Bronchial epithelial cell (primary cell): ENCODE results near the gene PRDM15. TPM values are rescaled to one million over a fixed set of nuclear protein-coding genes. Genes with fewer than 3 reads are reported as not detected.

Experiments used
- DNase-seq: peaks from one replicate; pipeline ENCODE4 v3.0.0-alpha.2; 2010; ENCODE audit warnings: low read depth
- FAIRE-seq: peaks from 2 replicates; lab custom pipeline; 2011; peaks lifted over from hg19 to GRCh38; lab: Jason Lieb, UNC
- H3K27me3 ChIP-seq: 2 replicates; pipeline ENCODE4 v1.5.1; 2011; ENCODE audit warnings: low read length; ENCODE audit not compliant: control insufficient read depth, insufficient read depth
- H3K36me3 ChIP-seq: 2 replicates; pipeline ENCODE4 v1.5.1; 2011; ENCODE audit warnings: low read length; ENCODE audit not compliant: control insufficient read depth, insufficient read depth
- H3K4me3 ChIP-seq: 2 replicates; pipeline ENCODE4 v1.5.1; 2011; ENCODE audit warnings: mild to moderate bottlenecking, low read depth, low read length, control low read depth
- total RNA-seq: library from RNA; depleted of rRNA; stranded (reverse); fragments of >200 nt; gene quantifications from 2 replicates; pipeline ENCODE4 v1.2.1, GENCODE V29; 2014
- TF ChIP-seq, protein P1 (sequence below): IDR thresholded peaks from 2 replicates; pipeline ENCODE4 v1.5.1; 2011; ENCODE audit warnings: mild to moderate bottlenecking, moderate library complexity, low read length, control low read depth, inconsistent platforms; ENCODE audit not compliant: insufficient read depth, severe bottlenecking

Gene PRDM15
- total RNA-seq, 1 donor from 2014 or later = 6.1 TPM

- no peak for FAIRE-seq
- TF ChIP-seq, protein P1, sequence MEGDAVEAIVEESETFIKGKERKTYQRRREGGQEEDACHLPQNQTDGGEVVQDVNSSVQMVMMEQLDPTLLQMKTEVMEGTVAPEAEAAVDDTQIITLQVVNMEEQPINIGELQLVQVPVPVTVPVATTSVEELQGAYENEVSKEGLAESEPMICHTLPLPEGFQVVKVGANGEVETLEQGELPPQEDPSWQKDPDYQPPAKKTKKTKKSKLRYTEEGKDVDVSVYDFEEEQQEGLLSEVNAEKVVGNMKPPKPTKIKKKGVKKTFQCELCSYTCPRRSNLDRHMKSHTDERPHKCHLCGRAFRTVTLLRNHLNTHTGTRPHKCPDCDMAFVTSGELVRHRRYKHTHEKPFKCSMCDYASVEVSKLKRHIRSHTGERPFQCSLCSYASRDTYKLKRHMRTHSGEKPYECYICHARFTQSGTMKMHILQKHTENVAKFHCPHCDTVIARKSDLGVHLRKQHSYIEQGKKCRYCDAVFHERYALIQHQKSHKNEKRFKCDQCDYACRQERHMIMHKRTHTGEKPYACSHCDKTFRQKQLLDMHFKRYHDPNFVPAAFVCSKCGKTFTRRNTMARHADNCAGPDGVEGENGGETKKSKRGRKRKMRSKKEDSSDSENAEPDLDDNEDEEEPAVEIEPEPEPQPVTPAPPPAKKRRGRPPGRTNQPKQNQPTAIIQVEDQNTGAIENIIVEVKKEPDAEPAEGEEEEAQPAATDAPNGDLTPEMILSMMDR = no peak
- H3K36me3 ChIP-seq = peaks cover 15% of the 10 kb centered on the region
These were observed 20.5 kb downstream of the PRDM15 start for GRCh38 chr21:41858466-41859296.

DNA sequence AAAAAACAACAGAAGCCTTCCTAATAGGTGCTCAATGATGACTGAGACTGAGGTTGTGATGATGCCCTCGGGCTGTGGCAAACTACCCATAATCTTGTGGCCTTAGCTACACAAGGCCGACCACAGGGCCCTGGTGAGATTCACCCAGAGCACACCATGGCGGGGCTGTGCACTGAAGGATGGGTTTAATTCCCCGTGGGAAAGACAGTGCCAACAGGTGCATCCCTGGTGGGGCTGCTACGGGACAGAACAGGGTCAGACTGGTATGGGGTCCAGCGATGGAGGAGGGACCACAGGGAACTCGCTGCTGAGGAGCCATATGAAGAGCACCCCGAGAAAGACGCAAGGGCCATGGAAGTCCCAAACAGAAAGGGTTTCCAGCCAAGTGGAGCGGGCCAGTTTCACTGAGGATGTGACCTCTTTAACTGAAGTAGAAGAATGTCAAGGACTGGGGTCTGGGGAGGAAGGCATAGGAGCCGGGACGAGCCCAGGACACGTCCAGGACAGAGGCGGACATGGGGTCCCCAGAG is 21.3 kb downstream of the PRDM15 start:
- FAIRE-seq = no peak
- TF ChIP-seq, protein P1 = no peak
- no peak for DNase-seq

More at GRCh38 chr21:41858466-41859296, 20.5 kb downstream of the PRDM15 start:
- H3K27me3 ChIP-seq = no peaks in the 10 kb centered on the region
- DNase-seq = no peak
- H3K4me3 ChIP-seq = no peak overlapping the region

DNA sequence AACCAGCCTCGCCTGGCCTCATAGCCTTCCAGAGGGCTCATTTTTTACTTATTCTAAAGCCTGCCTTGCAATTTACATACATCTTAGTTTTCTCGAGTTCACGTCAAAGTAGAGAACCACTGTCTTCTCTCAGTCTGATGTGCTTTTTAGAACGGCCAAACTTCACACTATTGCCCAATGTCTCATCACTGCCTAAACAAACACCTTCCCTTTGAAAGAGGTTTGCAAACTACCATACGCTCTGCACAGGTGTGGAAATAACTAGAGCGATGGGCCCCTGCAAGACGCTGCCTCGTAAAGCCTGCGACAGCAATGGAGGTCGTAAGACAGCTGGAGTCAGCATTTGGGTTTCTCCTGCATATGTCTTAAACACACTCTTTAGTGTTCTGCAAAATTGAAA is 22.6 kb downstream of the PRDM15 start:
- H3K4me3 ChIP-seq = no peak overlapping the region
- DNase-seq (no peak), FAIRE-seq (no peak)
- peaks cover 20% of the 10 kb centered on the region for H3K36me3 ChIP-seq
- TF ChIP-seq, protein P1 = no peak
- H3K27me3 ChIP-seq = no peaks in the 10 kb centered on the region

More for the DNA sequence above, 21.3 kb downstream of the PRDM15 start:
- H3K27me3 ChIP-seq = no peaks in the 10 kb centered on the region
- no peak overlapping the region for H3K4me3 ChIP-seq
- peaks cover 18% of the 10 kb centered on the region for H3K36me3 ChIP-seq

DNA sequence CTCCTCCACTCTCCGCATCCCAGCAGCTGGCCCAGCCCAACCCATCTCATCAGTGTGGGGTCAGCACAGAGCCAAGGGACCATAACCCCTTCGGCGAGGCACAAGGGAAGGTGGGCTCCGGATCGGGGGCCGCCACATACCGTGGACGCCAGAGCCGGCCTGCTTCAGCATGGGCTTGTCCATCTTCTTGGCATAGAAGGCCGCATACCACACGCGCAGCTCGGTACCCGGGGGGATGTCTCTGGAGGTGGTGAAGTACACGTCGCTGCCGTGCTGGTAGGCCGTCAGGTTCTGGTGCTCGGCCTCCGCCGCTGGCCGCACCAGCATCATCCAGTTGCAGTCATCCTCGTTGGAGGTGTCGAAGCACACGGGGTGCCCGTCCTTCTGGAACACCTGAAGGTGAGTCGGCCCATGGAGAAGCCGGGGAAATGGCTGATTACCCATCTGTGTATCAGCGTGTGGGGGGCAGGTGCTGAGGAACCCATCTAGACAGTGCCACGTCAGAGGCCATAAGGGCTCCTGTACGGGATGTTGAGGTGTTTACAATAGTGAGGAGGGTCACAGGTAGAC is 24.6 kb downstream of the PRDM15 start:
- peaks cover 22% of the 10 kb centered on the region for H3K36me3 ChIP-seq
- TF ChIP-seq, protein P1 = no peak
- H3K4me3 ChIP-seq = no peak overlapping the region
- DNase-seq = no peak
- no peaks in the 10 kb centered on the region for H3K27me3 ChIP-seq
- FAIRE-seq = no peak

DNA sequence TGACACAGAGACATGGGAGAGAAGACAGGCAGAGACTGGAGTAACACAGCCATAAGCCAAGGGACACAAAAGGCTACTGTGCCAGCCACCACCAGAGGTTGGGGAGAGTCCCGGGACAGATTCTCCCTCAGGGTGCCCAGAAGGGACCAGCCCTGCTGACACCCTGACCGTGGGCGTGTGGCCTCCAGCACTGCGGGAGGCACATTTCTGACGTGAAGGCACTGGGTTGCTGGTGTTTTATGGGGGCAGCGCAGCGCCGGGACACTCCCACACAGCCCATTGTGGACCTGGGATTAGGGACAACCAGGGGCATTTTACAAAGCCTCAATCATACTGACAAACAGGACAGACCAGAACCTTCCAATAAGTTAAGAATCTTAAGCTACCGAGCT is 26.2 kb downstream of the PRDM15 start:
- Histone ChIP-seq H3K27me3 (no peaks in the 10 kb centered on the region), H3K36me3 (peaks cover 18% of the 10 kb centered on the region), H3K4me3 (no peak overlapping the region)
- FAIRE-seq (no peak), DNase-seq (no peak)
- TF ChIP-seq, protein P1 = no peak
